Astrocyte (in vitro differentiated cells and primary cell): Measurements from ENCODE around the gene SIX3. TPM values are rescaled to one million over a fixed set of nuclear protein-coding genes. Genes with fewer than 3 reads are reported as not detected.
A peak's percentile ranks its signal among the peaks of the same experiment; 100 is the strongest.

Experiments used
- DNase-seq: peaks from one replicate; pipeline ENCODE4 v3.0.0-alpha.2; 2010; ENCODE audit warnings: low read depth
- FAIRE-seq: peaks from 2 replicates; lab custom pipeline; 2011; peaks lifted over from hg19 to GRCh38; lab: Jason Lieb, UNC
- H2AFZ ChIP-seq: 2 replicates; pipeline ENCODE4 v1.6.0; 2012; ENCODE audit warnings: low read depth, low read length, inconsistent platforms
- H3K27ac ChIP-seq: 2 replicates; pipeline ENCODE4 v1.5.1; 2011; ENCODE audit warnings: low read depth, low read length, inconsistent platforms
- H3K27me3 ChIP-seq: 2 replicates; pipeline ENCODE4 v1.6.0; 2011; ENCODE audit warnings: low read length, inconsistent platforms; ENCODE audit not compliant: insufficient read depth
- H3K36me3 ChIP-seq: 2 replicates; pipeline ENCODE4 v1.5.1; 2011; ENCODE audit warnings: low read length, inconsistent platforms; ENCODE audit not compliant: insufficient read depth
- H3K4me1 ChIP-seq: 2 replicates; pipeline ENCODE4 v1.5.1; 2011; ENCODE audit warnings: low read length, inconsistent platforms; ENCODE audit not compliant: insufficient read depth
- H3K4me2 ChIP-seq: 2 replicates; pipeline ENCODE4 v1.6.0; 2012; ENCODE audit warnings: low read length, inconsistent platforms
- H3K4me3 ChIP-seq: 2 replicates; pipeline ENCODE4 v1.5.1; 2011; ENCODE audit warnings: low read depth, mild to moderate bottlenecking, low read length, inconsistent platforms; ENCODE audit not compliant: insufficient read depth
- H3K79me2 ChIP-seq: 2 replicates; pipeline ENCODE4 v1.6.0; 2012; ENCODE audit warnings: mild to moderate bottlenecking, low read length, inconsistent platforms; ENCODE audit not compliant: insufficient read depth
- H3K9ac ChIP-seq: 2 replicates; pipeline ENCODE4 v1.6.0; 2012; ENCODE audit warnings: mild to moderate bottlenecking, low read length, inconsistent platforms
- H3K9me3 ChIP-seq: 2 replicates; pipeline ENCODE4 v1.5.1; 2012; ENCODE audit warnings: low read depth, mild to moderate bottlenecking, low read length, inconsistent platforms; ENCODE audit not compliant: insufficient read depth
- H4K20me1 ChIP-seq: 2 replicates; pipeline ENCODE4 v1.6.0; 2012; ENCODE audit warnings: low read length, inconsistent platforms; ENCODE audit not compliant: insufficient read depth
- H3K27ac Mint-ChIP-seq: one replicate; pipeline ENCODE4 v1.8.0; 2021; ENCODE audit warnings: mild to moderate bottlenecking, mixed read lengths; ENCODE audit not compliant: unreplicated experiment
- H3K27me3 Mint-ChIP-seq: one replicate; pipeline ENCODE4 v1.8.0; 2021; ENCODE audit warnings: low read depth, mixed read lengths; ENCODE audit not compliant: unreplicated experiment
- H3K36me3 Mint-ChIP-seq: one replicate; pipeline ENCODE4 v1.8.0; 2021; ENCODE audit warnings: low read depth, mixed read lengths; ENCODE audit not compliant: unreplicated experiment
- H3K4me1 Mint-ChIP-seq: one replicate; pipeline ENCODE4 v1.8.0; 2021; ENCODE audit warnings: low read depth, mixed read lengths; ENCODE audit not compliant: unreplicated experiment
- H3K4me3 Mint-ChIP-seq: one replicate; pipeline ENCODE4 v1.8.0; 2021; ENCODE audit warnings: mild to moderate bottlenecking, moderate library complexity, mixed read lengths; ENCODE audit not compliant: unreplicated experiment
- H3K9me3 Mint-ChIP-seq: one replicate; pipeline ENCODE4 v1.8.0; 2021; ENCODE audit warnings: mild to moderate bottlenecking, mixed read lengths; ENCODE audit not compliant: unreplicated experiment
- CTCF ChIP-seq: IDR thresholded peaks from 2 replicates; pipeline ENCODE4 v1.5.1; 2011; ENCODE audit warnings: low read depth, mild to moderate bottlenecking, inconsistent platforms, low read length, moderate library complexity; ENCODE audit not compliant: insufficient read depth
- EZH2 ChIP-seq: IDR thresholded peaks from 2 replicates; pipeline ENCODE4 v1.6.1; 2012; ENCODE audit warnings: mild to moderate bottlenecking, low read length, inconsistent platforms; ENCODE audit not compliant: insufficient read depth
- total RNA-seq: library from RNA; stranded (reverse); gene quantifications from 2 replicates; pipeline ENCODE4 v1.2.1, GENCODE V29; 2021

The SIX3 gene
- total RNA-seq, 1 donor from 2014 or later, result 1.7 TPM

- Mint-ChIP-seq H3K36me3 (no peaks in the 10 kb centered on the region), H3K27me3 (peaks cover 75% of the 10 kb centered on the region), H3K27ac (no peak overlapping the region), H3K4me3 (no peak overlapping the region), H3K9me3 (peaks cover 17% of the 10 kb centered on the region), H3K4me1 (peaks cover 2% of the 10 kb centered on the region)
- Histone ChIP-seq H3K36me3 (no peaks in the 10 kb centered on the region), H3K4me1 (no peaks in the 10 kb centered on the region), H2AFZ (no peak overlapping the region), H3K9me3 (no peaks in the 10 kb centered on the region), H3K79me2 (no peaks in the 10 kb centered on the region), H3K9ac (no peak overlapping the region), H3K4me2 (peak overlapping the region; percentile 70), H3K4me3 (no peak overlapping the region), H4K20me1 (peaks cover 3% of the 10 kb centered on the region), H3K27ac (no peak overlapping the region), H3K27me3 (peaks cover 86% of the 10 kb centered on the region)
- no peak for DNase-seq
- TF ChIP-seq EZH2 (no peak), CTCF (no peak)
- no peak for FAIRE-seq
Observed at GRCh38 chr2:44931198-44931780, 10.2 kb upstream of the SIX3 start.

GRCh38 chr2:44932079-44932478 is 9.4 kb upstream of the SIX3 start:
- H3K4me3 ChIP-seq, result no peak overlapping the region
- no peaks in the 10 kb centered on the region for H3K36me3 Mint-ChIP-seq
- H3K27ac ChIP-seq, result no peak overlapping the region
- TF ChIP-seq CTCF (no peak), EZH2 (no peak)
- H4K20me1 ChIP-seq, result peaks cover 9% of the 10 kb centered on the region
- H3K9me3 ChIP-seq, result no peaks in the 10 kb centered on the region
- H3K36me3 ChIP-seq, result no peaks in the 10 kb centered on the region
- no peak for FAIRE-seq
- no peak overlapping the region for H3K4me2 ChIP-seq
- no peak for DNase-seq
- peaks cover 76% of the 10 kb centered on the region for H3K27me3 Mint-ChIP-seq
- peak overlapping the region; percentile 51 for H3K27ac Mint-ChIP-seq
- no peak overlapping the region for H2AFZ ChIP-seq
- H3K27me3 ChIP-seq, result peaks cover 86% of the 10 kb centered on the region
- H3K9me3 Mint-ChIP-seq, result peaks cover 17% of the 10 kb centered on the region
- H3K9ac ChIP-seq, result no peak overlapping the region
- H3K4me1 Mint-ChIP-seq, result peaks cover 2% of the 10 kb centered on the region
- H3K4me3 Mint-ChIP-seq, result no peak overlapping the region
- H3K4me1 ChIP-seq, result no peaks in the 10 kb centered on the region
- no peaks in the 10 kb centered on the region for H3K79me2 ChIP-seq
